Caco-2 (cell line): Measurements from ENCODE around the gene EIF4E3. TPM values are rescaled to one million over a fixed set of nuclear protein-coding genes. Genes with fewer than 3 reads are reported as not detected.

Experiments
- BruUV-seq: library from RNA; stranded (reverse); fragments of 400-500 nt; replicated peaks from 2 replicates; lab custom pipeline; 2021; lab: Mats Ljungman, UMichigan
- CTCF ChIA-PET: fragments of 300-600 bp; sonication (Branson Sonifier 250); formaldehyde crosslinking; loops from one replicate; lab custom pipeline; 2022; ENCODE audit warnings: antibody characterized with exemption; lab: Charles Lee
- POLR2A ChIA-PET: fragments of 300-600 bp; sonication (Branson Sonifier 250); formaldehyde crosslinking; loops from one replicate; lab custom pipeline; 2022; ENCODE audit warnings: antibody characterized with exemption; lab: Charles Lee
- DNase-seq, 2 experiments: peaks; one replicate each; pipeline versions ENCODE4 v3.0.0 to v3.0.0-alpha.2; 2020 to 2022
- H3K27me3 ChIP-seq: replicated peaks from 2 replicates; pipeline ENCODE4 v1.6.0; 2011; ENCODE audit warnings: low read length; ENCODE audit not compliant: control insufficient read depth, insufficient read depth
- H3K36me3 ChIP-seq: 2 replicates; pipeline ENCODE4 v1.5.1; 2011; ENCODE audit warnings: low read length; ENCODE audit not compliant: control insufficient read depth, insufficient read depth
- H3K4me1 ChIP-seq: fragments of 250-450 bp; sonication (Bioruptor Pico); 2 replicates; pipeline ENCODE4 v1.5.1; 2020; ENCODE audit warnings: mild to moderate bottlenecking
- H3K4me3 ChIP-seq: 2 replicates; pipeline ENCODE4 v1.5.1; 2011; ENCODE audit warnings: low read depth, mild to moderate bottlenecking, control low read depth, low read length
- H3K9me3 ChIP-seq: fragments of 250-450 bp; sonication (Bioruptor Pico); 2 replicates; pipeline ENCODE4 v1.5.1; 2020; ENCODE audit warnings: mild to moderate bottlenecking, moderate library complexity
- H3K27ac Mint-ChIP-seq: one replicate; pipeline ENCODE4 v1.8.0; 2022; ENCODE audit warnings: mixed read lengths; ENCODE audit not compliant: unreplicated experiment
- H3K27me3 Mint-ChIP-seq: one replicate; pipeline ENCODE4 v1.8.0; 2022; ENCODE audit warnings: mixed read lengths; ENCODE audit not compliant: insufficient read depth, unreplicated experiment
- H3K36me3 Mint-ChIP-seq: one replicate; pipeline ENCODE4 v1.8.0; 2022; ENCODE audit warnings: mild to moderate bottlenecking, mixed read lengths; ENCODE audit not compliant: insufficient read depth, unreplicated experiment
- H3K4me1 Mint-ChIP-seq: one replicate; pipeline ENCODE4 v1.8.0; 2022; ENCODE audit warnings: low read depth, mixed read lengths; ENCODE audit not compliant: unreplicated experiment
- H3K4me3 Mint-ChIP-seq: one replicate; pipeline ENCODE4 v1.8.0; 2022; ENCODE audit warnings: mild to moderate bottlenecking, moderate library complexity, mixed read lengths; ENCODE audit not compliant: unreplicated experiment
- H3K9me3 Mint-ChIP-seq: one replicate; pipeline ENCODE4 v1.8.0; 2022; ENCODE audit warnings: mixed read lengths; ENCODE audit not compliant: unreplicated experiment
- intact Hi-C: fragments of 100-400 bp; cut with micrococcal nuclease; formaldehyde crosslinking; loops from one replicate; pipeline ENCODE4 v1.10.0; 2022; ENCODE audit not compliant: unreplicated experiment
- total RNA-seq: library from RNA; stranded (reverse); gene quantifications from 2 replicates; pipeline ENCODE4 v1.2.3, GENCODE V29; 2022
- TF ChIP-seq, protein P1 (sequence below), 2 experiments: fragments of 200-600 bp in 1 of 2; IDR thresholded peaks; 1 replicate in 1 of 2; 2 replicates in 1 of 2; pipeline versions ENCODE4 v1.5.1 to v1.8.0; 2011 to 2022; ENCODE audit warnings: antibody characterized with exemption in 1 of 2, control low read depth in 1 of 2, inconsistent platforms in 1 of 2, low read depth in 1 of 2, low read length in 1 of 2, mild to moderate bottlenecking in 1 of 2, moderate library complexity in 1 of 2; ENCODE audit not compliant: insufficient read depth in 1 of 2, severe bottlenecking in 1 of 2, unreplicated experiment in 1 of 2

Gene EIF4E3
- total RNA-seq, 1 experiment from 2014 or later = 1.7 TPM

DNA sequence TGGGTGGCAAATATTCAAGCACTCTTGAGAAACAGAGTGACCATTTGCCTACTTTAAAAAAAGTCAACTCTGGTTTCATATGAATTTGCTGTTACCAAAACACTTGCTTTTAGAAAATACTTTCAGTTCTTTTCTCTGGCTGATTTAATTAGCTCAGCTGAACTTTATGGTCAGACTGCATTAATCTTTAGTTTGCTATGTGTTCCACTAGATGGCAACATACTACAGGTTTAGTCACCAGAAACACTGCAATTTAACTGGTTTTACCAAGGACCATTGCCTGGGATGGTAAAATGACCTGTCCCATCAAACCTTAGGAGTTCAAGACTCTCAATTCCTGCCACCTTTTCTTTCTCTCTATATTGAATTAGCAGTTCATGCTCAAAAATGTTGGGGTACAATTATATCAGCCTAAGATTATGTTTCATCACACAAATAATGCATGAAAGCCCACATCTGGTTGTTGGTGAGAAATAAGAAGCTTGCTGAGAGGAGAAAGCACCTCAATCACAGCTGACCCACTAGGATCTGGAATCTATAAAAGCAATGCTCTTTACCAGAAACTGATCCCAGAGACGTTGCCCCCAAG lies 14.2 kb downstream of the EIF4E3 start:
- Mint-ChIP-seq H3K27me3 (no peaks in the 10 kb centered on the region), H3K4me1 (no peaks in the 10 kb centered on the region), H3K36me3 (no peaks in the 10 kb centered on the region), H3K4me3 (no peak overlapping the region), H3K9me3 (no peaks in the 10 kb centered on the region), H3K27ac (no peak overlapping the region)
- TF ChIP-seq, protein P1, sequence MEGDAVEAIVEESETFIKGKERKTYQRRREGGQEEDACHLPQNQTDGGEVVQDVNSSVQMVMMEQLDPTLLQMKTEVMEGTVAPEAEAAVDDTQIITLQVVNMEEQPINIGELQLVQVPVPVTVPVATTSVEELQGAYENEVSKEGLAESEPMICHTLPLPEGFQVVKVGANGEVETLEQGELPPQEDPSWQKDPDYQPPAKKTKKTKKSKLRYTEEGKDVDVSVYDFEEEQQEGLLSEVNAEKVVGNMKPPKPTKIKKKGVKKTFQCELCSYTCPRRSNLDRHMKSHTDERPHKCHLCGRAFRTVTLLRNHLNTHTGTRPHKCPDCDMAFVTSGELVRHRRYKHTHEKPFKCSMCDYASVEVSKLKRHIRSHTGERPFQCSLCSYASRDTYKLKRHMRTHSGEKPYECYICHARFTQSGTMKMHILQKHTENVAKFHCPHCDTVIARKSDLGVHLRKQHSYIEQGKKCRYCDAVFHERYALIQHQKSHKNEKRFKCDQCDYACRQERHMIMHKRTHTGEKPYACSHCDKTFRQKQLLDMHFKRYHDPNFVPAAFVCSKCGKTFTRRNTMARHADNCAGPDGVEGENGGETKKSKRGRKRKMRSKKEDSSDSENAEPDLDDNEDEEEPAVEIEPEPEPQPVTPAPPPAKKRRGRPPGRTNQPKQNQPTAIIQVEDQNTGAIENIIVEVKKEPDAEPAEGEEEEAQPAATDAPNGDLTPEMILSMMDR (IDR thresholded peaks at IDR 0.05; ENCODE audit: insufficient read depth in 1 of 2, low read depth in 1 of 2, low read length in 1 of 2, severe bottlenecking in 1 of 2, unreplicated experiment in 1 of 2) = peak; percentile 38 to 57
- H3K4me1 ChIP-seq = peaks cover 9% of the 10 kb centered on the region
- BruUV-seq = no TSS peak
- POLR2A ChIA-PET = no interaction called here
- DNase-seq = peak in 1 of 2 experiments; percentile 29
- H3K4me3 ChIP-seq = no peak overlapping the region
- intact Hi-C loops = loop anchor here (1.0 to 10.0 kb wide), 3 partner anchors 148 to 244 kb away; no protein-coding TSS in a partner anchor
- CTCF ChIA-PET = interaction anchor here (0.5 to 1.6 kb wide), 5 partner anchors 9 to 772 kb away, joined by 3 to 12 read pairs (median 5); no protein-coding TSS in a partner anchor
- H3K27me3 ChIP-seq = no peaks in the 10 kb centered on the region
- H3K9me3 ChIP-seq = no peaks in the 10 kb centered on the region
- H3K36me3 ChIP-seq = no peaks in the 10 kb centered on the region; the same call in 1 of the 2 replicates

DNA sequence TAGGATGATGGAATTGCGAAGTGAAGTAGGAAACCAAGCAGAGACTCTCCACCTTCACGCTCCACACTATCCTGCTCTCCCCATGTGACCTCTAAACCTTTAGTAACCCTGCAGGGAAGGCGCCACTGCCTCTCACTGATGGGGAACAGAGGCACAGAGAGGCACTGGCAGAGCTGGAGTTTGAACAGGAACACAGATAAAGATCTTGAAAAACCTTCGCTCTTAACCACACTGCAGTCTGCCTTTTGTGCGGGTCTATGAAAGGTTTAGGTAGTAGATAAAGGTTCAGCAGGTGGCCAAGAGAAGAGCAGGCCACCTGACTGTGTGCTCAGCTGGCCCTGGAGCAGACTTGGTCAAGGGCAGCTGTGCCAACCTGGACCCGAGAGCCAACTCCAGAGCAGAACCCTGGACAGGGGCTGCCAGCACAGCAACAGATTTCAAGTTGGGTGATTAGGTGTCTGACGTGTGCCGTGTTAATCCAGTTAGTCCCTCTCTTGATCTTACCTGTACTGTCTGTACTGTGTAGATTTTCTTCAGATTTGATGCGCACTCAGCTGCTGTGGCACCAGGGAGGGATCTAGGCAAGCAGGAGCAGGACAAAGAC lies 15.2 kb downstream of the EIF4E3 start:
- Mint-ChIP-seq H3K27me3 (no peaks in the 10 kb centered on the region), H3K9me3 (no peaks in the 10 kb centered on the region), H3K27ac (no peak overlapping the region), H3K4me3 (no peak overlapping the region), H3K36me3 (no peaks in the 10 kb centered on the region), H3K4me1 (no peaks in the 10 kb centered on the region)
- no TSS peak for BruUV-seq
- Histone ChIP-seq H3K36me3 (no peaks in the 10 kb centered on the region; the same call in 1 of the 2 replicates), H3K4me3 (no peak overlapping the region), H3K27me3 (no peaks in the 10 kb centered on the region), H3K4me1 (peaks cover 9% of the 10 kb centered on the region), H3K9me3 (no peaks in the 10 kb centered on the region)
- ChIA-PET POLR2A (no interaction called here), CTCF (interaction anchor here (1.6 kb wide), 1 partner anchor 149 kb away, joined by 5 read pairs; no protein-coding TSS in a partner anchor)
- TF ChIP-seq, protein P1 (IDR thresholded peaks at IDR 0.05; ENCODE audit: insufficient read depth in 1 of 2, low read depth in 1 of 2, low read length in 1 of 2, severe bottlenecking in 1 of 2, unreplicated experiment in 1 of 2) = no peak
- DNase-seq = no peak
- intact Hi-C loops = loop anchor here (5.0 to 10.0 kb wide), 2 partner anchors 167 to 245 kb away; no protein-coding TSS in a partner anchor

DNA sequence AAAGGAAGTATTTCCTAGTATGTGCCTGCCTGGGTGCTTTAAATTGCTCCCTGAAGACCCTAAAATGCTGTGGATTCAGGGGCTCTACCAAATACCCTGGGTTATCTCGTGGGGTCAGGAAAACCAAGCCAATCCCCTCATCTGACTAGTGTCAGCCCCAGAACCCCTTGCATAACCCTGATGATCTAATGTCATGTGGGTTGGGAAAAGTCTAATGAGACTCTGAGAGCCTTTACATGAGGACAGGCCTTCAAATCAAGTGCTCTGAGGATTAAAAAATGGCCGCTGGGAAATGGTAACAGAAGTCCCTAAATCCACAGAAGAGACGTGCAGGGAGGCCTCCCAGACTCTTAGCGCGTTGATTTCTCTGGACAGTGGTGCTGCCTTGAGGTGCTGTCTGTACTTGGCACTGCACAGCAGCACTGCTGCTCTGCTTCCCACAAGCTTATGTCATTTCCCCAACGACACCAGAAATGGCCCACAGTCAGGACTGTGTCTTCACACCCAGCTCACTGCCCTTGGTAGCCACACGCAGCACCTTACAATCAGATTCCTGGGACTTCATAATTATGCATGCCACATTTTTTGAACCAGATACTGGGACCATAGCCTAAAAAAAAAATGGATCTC lies 16.6 kb downstream of the EIF4E3 start:
- TF ChIP-seq, protein P1 (IDR thresholded peaks at IDR 0.05; ENCODE audit: insufficient read depth in 1 of 2, low read depth in 1 of 2, low read length in 1 of 2, severe bottlenecking in 1 of 2, unreplicated experiment in 1 of 2) = no peak
- Mint-ChIP-seq H3K27ac (no peak overlapping the region), H3K4me3 (no peak overlapping the region), H3K27me3 (no peaks in the 10 kb centered on the region), H3K4me1 (no peaks in the 10 kb centered on the region), H3K36me3 (no peaks in the 10 kb centered on the region), H3K9me3 (no peaks in the 10 kb centered on the region)
- Histone ChIP-seq H3K4me1 (peaks cover 9% of the 10 kb centered on the region), H3K36me3 (no peaks in the 10 kb centered on the region; the same call in 1 of the 2 replicates), H3K4me3 (no peak overlapping the region), H3K27me3 (no peaks in the 10 kb centered on the region), H3K9me3 (no peaks in the 10 kb centered on the region)
- no TSS peak for BruUV-seq
- intact Hi-C loops = no loop called here
- CTCF ChIA-PET = no interaction called here
- POLR2A ChIA-PET = no interaction called here
- no peak for DNase-seq
